Thoracic aorta (tissue), 2 donors: ENCODE measurements around the gene MRPL21. TPM values are rescaled to one million over a fixed set of nuclear protein-coding genes. Genes with fewer than 3 reads are reported as not detected.

Experiments
- ATAC-seq: fragments of 150-250 bp; one replicate; pipeline ENCODE4 v1.8.0; 2017; ENCODE audit warnings: low read depth; ENCODE audit not compliant: insufficient number of reproducible peaks, low FRiP score
- DNase-seq: peaks from one replicate; pipeline ENCODE4 v3.0.0-alpha.2; 2020; ENCODE audit warnings: low spot score
- H3K27ac ChIP-seq, 2 donors: fragments of 200-600 bp; sonication (generic); 1 replicate in 1 of 2; 2 replicates in 1 of 2; pipeline ENCODE4 v1.5.1; 2016; ENCODE audit warnings: mild to moderate bottlenecking in 2 of 2, moderate library complexity in 2 of 2
- H3K27me3 ChIP-seq: fragments of 200-600 bp; sonication (generic); replicated peaks from 2 replicates; pipeline ENCODE4 v1.6.0; 2016; ENCODE audit warnings: mild to moderate bottlenecking; ENCODE audit not compliant: insufficient read depth
- H3K36me3 ChIP-seq: fragments of 200-600 bp; sonication (generic); one replicate; pipeline ENCODE4 v1.5.1; 2016
- H3K4me1 ChIP-seq, 2 donors: fragments of 200-600 bp; sonication (generic); 1 replicate in 1 of 2; 2 replicates in 1 of 2; pipeline versions ENCODE4 v1.5.1 to v1.6.0; 2016; ENCODE audit warnings: low read depth in 2 of 2, mild to moderate bottlenecking in 1 of 2; ENCODE audit not compliant: control insufficient read depth in 1 of 2
- H3K4me3 ChIP-seq: fragments of 200-600 bp; sonication (generic); 2 replicates; pipeline ENCODE4 v1.5.1; 2016; ENCODE audit warnings: mild to moderate bottlenecking
- H3K9me3 ChIP-seq: fragments of 200-600 bp; sonication (generic); 2 replicates; pipeline ENCODE4 v1.5.1; 2016
- CTCF ChIP-seq: fragments of 200-600 bp; sonication (generic); IDR thresholded peaks from one replicate; pipeline ENCODE4 v1.5.1; 2019; ENCODE audit warnings: antibody characterized with exemption
- total RNA-seq, 2 donors: library from RNA; depleted of rRNA; stranded (reverse); fragments of >200 nt; gene quantifications; one replicate each; pipeline versions ENCODE4 v1.1.0 to v1.2.3, GENCODE V29; 2016

The MRPL21 gene
- total RNA-seq, 2 donors from 2014 or later = 11.0 to 16.7 TPM

- Histone ChIP-seq H3K9me3 (no peaks in the 10 kb centered on the region), H3K36me3 (peaks cover 41% of the 10 kb centered on the region), H3K27ac (no peak overlapping the region), H3K27me3 (no peaks in the 10 kb centered on the region), H3K4me1 (peaks cover 13 to 26% of the 10 kb centered on the region in 2 donors), H3K4me3 (no peak overlapping the region)
- ATAC-seq (no peak), DNase-seq (no peak)
- TF ChIP-seq CTCF = no peak
Observed at GRCh38 chr11:68936676-68937620, 33.3 kb upstream of the MRPL21 start.

GRCh38 chr11:68936358-68936636, 32.7 kb upstream of the MRPL21 start:
- peaks cover 7 to 19% of the 10 kb centered on the region in 2 donors for H3K4me1 ChIP-seq
- peaks cover 41% of the 10 kb centered on the region for H3K36me3 ChIP-seq
- DNase-seq (no peak), ATAC-seq (no peak)
- no peaks in the 10 kb centered on the region for H3K9me3 ChIP-seq
- no peak overlapping the region for H3K4me3 ChIP-seq
- no peak overlapping the region for H3K27ac ChIP-seq
- no peaks in the 10 kb centered on the region for H3K27me3 ChIP-seq
- no peak for TF ChIP-seq CTCF

- no peak for TF ChIP-seq CTCF
- H3K4me1 ChIP-seq = peaks cover 1 to 14% of the 10 kb centered on the region in 2 donors
- DNase-seq (no peak), ATAC-seq (no peak)
- H3K36me3 ChIP-seq = peaks cover 44% of the 10 kb centered on the region
- no peaks in the 10 kb centered on the region for H3K27me3 ChIP-seq
- no peak overlapping the region for H3K27ac ChIP-seq
- no peaks in the 10 kb centered on the region for H3K9me3 ChIP-seq
- H3K4me3 ChIP-seq = no peak overlapping the region
Observed at GRCh38 chr11:68935516-68936357, 32.1 kb upstream of the MRPL21 start.

GRCh38 chr11:68935066-68935465, 31.4 kb upstream of the MRPL21 start:
- H3K27me3 ChIP-seq = no peaks in the 10 kb centered on the region
- H3K4me1 ChIP-seq = peaks cover 0 to 10% of the 10 kb centered on the region in 2 donors
- DNase-seq (no peak), ATAC-seq (no peak)
- H3K36me3 ChIP-seq = peaks cover 50% of the 10 kb centered on the region
- H3K4me3 ChIP-seq = no peak overlapping the region
- no peaks in the 10 kb centered on the region for H3K9me3 ChIP-seq
- H3K27ac ChIP-seq = no peak overlapping the region
- no peak for TF ChIP-seq CTCF

- DNase-seq (no peak), ATAC-seq (no peak)
- no peak overlapping the region for H3K4me3 ChIP-seq
- peaks cover 52% of the 10 kb centered on the region for H3K36me3 ChIP-seq
- H3K27me3 ChIP-seq = no peaks in the 10 kb centered on the region
- TF ChIP-seq CTCF = no peak
- no peaks in the 10 kb centered on the region for H3K9me3 ChIP-seq
- peaks cover 0 to 6% of the 10 kb centered on the region in 2 donors for H3K4me1 ChIP-seq
- no peak overlapping the region for H3K27ac ChIP-seq
Observed at GRCh38 chr11:68934666-68935065, 31.0 kb upstream of the MRPL21 start.
